Islet of Langerhans (tissue), 1 donor: ENCODE data around the gene MLKL.
"Not testable (repeated sequence)": the region's sequence is repeated elsewhere in the genome, so short reads cannot be mapped to it uniquely, and the experiment has no call there.

Experiments used
- FAIRE-seq: peaks from one replicate; lab custom pipeline; 2011; peaks lifted over from hg19 to GRCh38; lab: Jason Lieb, UNC

MLKL gene

GRCh38 chr16:74732707-74733350 lies 32.2 kb upstream of the MLKL start:
- FAIRE-seq: no peak

GRCh38 chr16:74731853-74732477 lies 31.3 kb upstream of the MLKL start:
- no peak for FAIRE-seq

- FAIRE-seq: no peak
Measured at GRCh38 chr16:74729783-74730683, 29.4 kb upstream of the MLKL start.

GRCh38 chr16:74727903-74728302 lies 27.2 kb upstream of the MLKL start:
- no peak for FAIRE-seq

GRCh38 chr16:74726716-74727115 lies 26.1 kb upstream of the MLKL start:
- no peak for FAIRE-seq

GRCh38 chr16:74725651-74726455 lies 25.2 kb upstream of the MLKL start:
- FAIRE-seq: no peak

GRCh38 chr16:74724820-74725549 lies 24.3 kb upstream of the MLKL start:
- no peak for FAIRE-seq

GRCh38 chr16:74723256-74723655 lies 22.6 kb upstream of the MLKL start:
- no peak for FAIRE-seq

- FAIRE-seq: not testable (repeated sequence)
Measured at GRCh38 chr16:74722156-74722555, 21.5 kb upstream of the MLKL start.

GRCh38 chr16:74721716-74722115 lies 21.1 kb upstream of the MLKL start:
- FAIRE-seq: no peak

GRCh38 chr16:74720579-74720978 lies 19.9 kb upstream of the MLKL start:
- FAIRE-seq: no peak

GRCh38 chr16:74718741-74719610 lies 18.3 kb upstream of the MLKL start:
- FAIRE-seq: no peak

GRCh38 chr16:74718140-74718539 lies 17.5 kb upstream of the MLKL start:
- FAIRE-seq: no peak

GRCh38 chr16:74717367-74717766 lies 16.7 kb upstream of the MLKL start:
- no peak for FAIRE-seq

GRCh38 chr16:74716355-74716754 lies 15.7 kb upstream of the MLKL start:
- FAIRE-seq: no peak

- no peak for FAIRE-seq
Measured at GRCh38 chr16:74713876-74714275, 13.2 kb upstream of the MLKL start.

GRCh38 chr16:74713325-74713724 lies 12.7 kb upstream of the MLKL start:
- FAIRE-seq: no peak

- FAIRE-seq: no peak
Measured at GRCh38 chr16:74711938-74712337, 11.3 kb upstream of the MLKL start.

GRCh38 chr16:74710401-74710800 lies 9.7 kb upstream of the MLKL start:
- no peak for FAIRE-seq

- FAIRE-seq: peak; percentile 38
Measured at GRCh38 chr16:74709441-74709877, 8.8 kb upstream of the MLKL start.

GRCh38 chr16:74700116-74700437 lies 585 bp downstream of the MLKL start:
- no peak for FAIRE-seq
